Type B pancreatic cell (in vitro differentiated cells): ENCODE measurements around the gene TBC1D22B. TPM values are rescaled to one million over a fixed set of nuclear protein-coding genes. Genes with fewer than 3 reads are reported as not detected.

Source experiments
- DNase-seq: peaks from one replicate; pipeline ENCODE4 v3.0.0; 2021; ENCODE audit warnings: mixed read lengths; ENCODE audit not compliant: unreplicated experiment; ENCODE audit errors: extremely low spot score
- H3K27ac Mint-ChIP-seq: 2 replicates; pipeline ENCODE4 v1.8.0; 2021; ENCODE audit warnings: mild to moderate bottlenecking, mixed read lengths
- H3K27me3 Mint-ChIP-seq: 2 replicates; pipeline ENCODE4 v1.8.0; 2021; ENCODE audit warnings: mixed read lengths
- H3K36me3 Mint-ChIP-seq: 2 replicates; pipeline ENCODE4 v1.8.0; 2021; ENCODE audit warnings: mixed read lengths
- H3K4me1 Mint-ChIP-seq: one replicate; pipeline ENCODE4 v1.8.0; 2021; ENCODE audit warnings: mixed read lengths; ENCODE audit not compliant: unreplicated experiment
- H3K4me3 Mint-ChIP-seq: 2 replicates; pipeline ENCODE4 v1.8.0; 2021; ENCODE audit warnings: mild to moderate bottlenecking, mixed read lengths
- H3K9me3 Mint-ChIP-seq: 2 replicates; pipeline ENCODE4 v1.8.0; 2021; ENCODE audit warnings: mixed read lengths
- total RNA-seq: library from RNA; stranded (reverse); gene quantifications from 2 replicates; pipeline ENCODE4 v1.2.1, GENCODE V29; 2021; ENCODE audit warnings: low replicate concordance
- TF ChIP-seq, protein P1 (sequence below): fragments of 200-600 bp; sonication (generic); conservative IDR thresholded peaks from 2 replicates; pipeline ENCODE4 v1.5.0; 2021; ENCODE audit warnings: antibody characterized with exemption, mild to moderate bottlenecking

The TBC1D22B gene
- total RNA-seq, 1 donor from 2014 or later, result 13.6 TPM

GRCh38 chr6:37368961-37369320, 111.4 kb downstream of the TBC1D22B start:
- Mint-ChIP-seq H3K4me1 (peaks cover 21% of the 10 kb centered on the region), H3K9me3 (no peaks in the 10 kb centered on the region), H3K27me3 (no peaks in the 10 kb centered on the region), H3K36me3 (peaks cover 16% of the 10 kb centered on the region), H3K27ac (peak overlapping the region; percentile 61), H3K4me3 (no peak overlapping the region)
- TF ChIP-seq, protein P1, sequence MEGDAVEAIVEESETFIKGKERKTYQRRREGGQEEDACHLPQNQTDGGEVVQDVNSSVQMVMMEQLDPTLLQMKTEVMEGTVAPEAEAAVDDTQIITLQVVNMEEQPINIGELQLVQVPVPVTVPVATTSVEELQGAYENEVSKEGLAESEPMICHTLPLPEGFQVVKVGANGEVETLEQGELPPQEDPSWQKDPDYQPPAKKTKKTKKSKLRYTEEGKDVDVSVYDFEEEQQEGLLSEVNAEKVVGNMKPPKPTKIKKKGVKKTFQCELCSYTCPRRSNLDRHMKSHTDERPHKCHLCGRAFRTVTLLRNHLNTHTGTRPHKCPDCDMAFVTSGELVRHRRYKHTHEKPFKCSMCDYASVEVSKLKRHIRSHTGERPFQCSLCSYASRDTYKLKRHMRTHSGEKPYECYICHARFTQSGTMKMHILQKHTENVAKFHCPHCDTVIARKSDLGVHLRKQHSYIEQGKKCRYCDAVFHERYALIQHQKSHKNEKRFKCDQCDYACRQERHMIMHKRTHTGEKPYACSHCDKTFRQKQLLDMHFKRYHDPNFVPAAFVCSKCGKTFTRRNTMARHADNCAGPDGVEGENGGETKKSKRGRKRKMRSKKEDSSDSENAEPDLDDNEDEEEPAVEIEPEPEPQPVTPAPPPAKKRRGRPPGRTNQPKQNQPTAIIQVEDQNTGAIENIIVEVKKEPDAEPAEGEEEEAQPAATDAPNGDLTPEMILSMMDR, result no peak
- no peak for DNase-seq

- Mint-ChIP-seq H3K4me3 (no peak overlapping the region), H3K4me1 (peaks cover 21% of the 10 kb centered on the region), H3K36me3 (peaks cover 16% of the 10 kb centered on the region), H3K27ac (peak overlapping the region; percentile 61), H3K9me3 (no peaks in the 10 kb centered on the region), H3K27me3 (no peaks in the 10 kb centered on the region)
- DNase-seq, result no peak
- TF ChIP-seq, protein P1, result no peak
Observed at GRCh38 chr6:37369321-37370201, 112.0 kb downstream of the TBC1D22B start.

- Mint-ChIP-seq H3K9me3 (no peaks in the 10 kb centered on the region), H3K27ac (peak overlapping the region; percentile 39), H3K36me3 (peaks cover 21% of the 10 kb centered on the region), H3K27me3 (no peaks in the 10 kb centered on the region), H3K4me1 (peaks cover 9% of the 10 kb centered on the region), H3K4me3 (no peak overlapping the region)
- TF ChIP-seq, protein P1, result no peak
- DNase-seq, result no peak
Observed at GRCh38 chr6:37371154-37372083, 113.8 kb downstream of the TBC1D22B start.

GRCh38 chr6:37372116-37372515, 114.5 kb downstream of the TBC1D22B start:
- Mint-ChIP-seq H3K4me1 (peaks cover 4% of the 10 kb centered on the region), H3K27ac (peak overlapping the region; percentile 39), H3K36me3 (peaks cover 18% of the 10 kb centered on the region), H3K27me3 (no peaks in the 10 kb centered on the region), H3K9me3 (no peaks in the 10 kb centered on the region), H3K4me3 (no peak overlapping the region)
- no peak for DNase-seq
- TF ChIP-seq, protein P1, result no peak

DNA sequence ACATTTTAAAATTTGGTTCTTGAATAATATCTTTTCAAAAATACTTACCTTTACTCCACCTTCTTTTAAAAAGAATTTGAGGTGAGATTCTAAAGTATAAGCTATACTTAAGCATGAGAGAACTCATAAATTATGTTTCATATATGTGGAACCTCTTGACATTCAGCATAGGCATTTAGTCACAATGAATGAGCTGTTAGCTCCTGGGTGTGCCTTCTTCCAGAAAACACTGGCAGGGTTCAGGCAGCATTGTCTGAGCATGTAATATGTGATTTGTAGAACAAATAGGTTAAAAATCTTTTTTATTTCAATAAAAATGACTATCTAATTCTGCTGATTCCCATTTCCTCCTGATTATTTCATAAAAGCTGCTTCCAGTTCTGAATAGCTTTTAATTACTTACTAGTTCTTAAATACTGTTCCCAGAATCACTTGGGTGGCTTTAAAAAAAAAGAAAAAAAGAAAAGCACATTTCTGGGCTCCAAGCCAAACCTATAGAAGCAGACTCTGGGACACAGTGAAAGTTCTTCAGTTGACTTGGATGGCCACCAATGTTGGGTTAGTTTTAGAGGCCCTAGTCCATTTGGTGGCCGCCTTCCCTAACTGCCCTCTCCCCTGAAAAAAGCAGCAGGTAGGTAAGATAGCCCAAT, 116.4 kb downstream of the TBC1D22B start:
- TF ChIP-seq, protein P1, result no peak
- Mint-ChIP-seq H3K27me3 (no peaks in the 10 kb centered on the region), H3K9me3 (no peaks in the 10 kb centered on the region), H3K4me3 (no peak overlapping the region), H3K36me3 (peaks cover 21% of the 10 kb centered on the region), H3K27ac (peak overlapping the region; percentile 31), H3K4me1 (peaks cover 4% of the 10 kb centered on the region)
- no peak for DNase-seq
